GM12875 (cell line): ENCODE results near the gene APBA1.

ENCODE experiments used
- H3K4me3 ChIP-seq: one replicate; pipeline ENCODE4 v1.5.1; 2011; ENCODE audit warnings: low read depth, low read length, control low read depth
- CTCF ChIP-seq: IDR thresholded peaks from 2 replicates; pipeline ENCODE4 v1.5.1; 2011; ENCODE audit warnings: low read depth, mild to moderate bottlenecking, control low read depth, inconsistent platforms, low read length, moderate library complexity, borderline replicate concordance; ENCODE audit not compliant: insufficient read depth

Gene APBA1

GRCh38 chr9:69555802-69556201, 116.4 kb downstream of the APBA1 start:
- H3K4me3 ChIP-seq: no peak overlapping the region
- TF ChIP-seq CTCF: no peak

GRCh38 chr9:69554945-69555344, 117.2 kb downstream of the APBA1 start:
- H3K4me3 ChIP-seq: no peak overlapping the region
- TF ChIP-seq CTCF: no peak

GRCh38 chr9:69549310-69550202, 122.6 kb downstream of the APBA1 start:
- H3K4me3 ChIP-seq: no peak overlapping the region
- TF ChIP-seq CTCF: peak; percentile 63; the same call in 1 of the 2 replicates

GRCh38 chr9:69548681-69549080, 123.5 kb downstream of the APBA1 start:
- no peak for TF ChIP-seq CTCF
- H3K4me3 ChIP-seq: no peak overlapping the region

GRCh38 chr9:69546265-69546664, 125.9 kb downstream of the APBA1 start:
- no peak overlapping the region for H3K4me3 ChIP-seq
- no peak for TF ChIP-seq CTCF

- H3K4me3 ChIP-seq: no peak overlapping the region
- TF ChIP-seq CTCF: no peak
Measured at GRCh38 chr9:69542942-69543704, 129.0 kb downstream of the APBA1 start.
